GM21526 (cell line): Measurements from ENCODE around the gene UQCRC1.

Experiments
- ATAC-seq: cut with Tn5 transposase; IDR thresholded peaks from one replicate; pipeline ENCODE4 v1.9.1; 2021; ENCODE audit warnings: moderate library complexity; ENCODE audit not compliant: unreplicated experiment, low FRiP score

Gene UQCRC1

DNA sequence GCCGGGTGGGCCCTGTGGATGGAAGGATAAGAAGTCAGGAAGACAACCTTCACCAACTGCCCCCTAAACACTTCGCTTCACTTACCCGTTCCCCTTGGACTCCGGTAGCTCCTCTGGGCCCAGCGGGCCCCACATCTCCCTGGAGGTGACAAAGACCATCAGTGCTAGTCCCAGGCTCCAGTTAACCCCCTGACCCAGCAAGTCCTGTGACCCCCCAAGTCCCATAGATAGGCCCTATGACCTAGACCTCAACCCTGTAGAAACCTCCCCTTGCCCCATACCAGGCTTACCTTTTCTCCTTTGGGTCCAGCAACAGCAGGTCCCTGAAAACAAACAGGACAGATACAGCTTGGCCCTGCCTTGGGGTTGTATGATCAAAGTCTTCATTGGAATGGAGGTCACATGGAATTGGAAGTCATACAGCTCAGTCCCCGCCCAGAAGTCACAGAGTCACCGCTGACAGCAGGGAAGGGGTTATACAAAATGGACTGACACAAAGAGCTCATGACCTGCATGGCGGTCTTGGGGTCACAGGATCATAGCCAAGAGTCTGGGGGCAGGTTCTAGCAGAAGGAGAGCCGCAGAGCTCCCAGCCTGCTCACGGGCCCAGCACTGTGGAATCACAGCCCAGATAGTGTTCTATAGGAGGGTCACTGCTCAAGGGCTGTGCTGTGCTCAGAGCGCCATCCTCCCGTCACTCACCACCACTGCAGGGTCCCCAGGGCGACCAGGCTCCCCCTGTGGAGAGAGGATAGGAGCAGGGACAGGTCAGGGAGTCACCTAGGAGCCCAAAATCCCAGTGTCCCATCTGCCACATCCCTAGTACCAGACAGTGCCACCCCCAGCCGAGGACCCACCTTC lies 27.6 kb downstream of the UQCRC1 start:
- no peak for ATAC-seq

DNA sequence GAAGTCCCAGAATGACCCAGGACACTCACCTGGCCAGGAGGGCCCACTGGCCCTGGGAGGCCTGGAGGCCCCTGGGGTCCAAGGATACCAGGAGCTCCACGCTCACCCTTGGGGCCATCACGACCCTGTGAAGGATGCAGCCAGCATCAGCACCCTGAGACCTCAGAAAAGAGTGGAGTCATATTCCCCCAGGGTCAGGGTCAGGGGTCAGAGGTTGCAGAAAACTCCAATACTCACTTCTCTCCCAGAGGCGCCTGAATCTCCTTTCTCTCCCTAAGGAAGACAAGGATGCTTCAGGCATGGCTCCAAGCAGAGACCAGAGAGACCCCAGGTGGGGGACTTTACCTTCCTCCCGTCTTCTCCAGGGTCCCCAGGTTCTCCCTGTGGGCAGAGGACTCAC lies 32.8 kb downstream of the UQCRC1 start:
- no peak for ATAC-seq

DNA sequence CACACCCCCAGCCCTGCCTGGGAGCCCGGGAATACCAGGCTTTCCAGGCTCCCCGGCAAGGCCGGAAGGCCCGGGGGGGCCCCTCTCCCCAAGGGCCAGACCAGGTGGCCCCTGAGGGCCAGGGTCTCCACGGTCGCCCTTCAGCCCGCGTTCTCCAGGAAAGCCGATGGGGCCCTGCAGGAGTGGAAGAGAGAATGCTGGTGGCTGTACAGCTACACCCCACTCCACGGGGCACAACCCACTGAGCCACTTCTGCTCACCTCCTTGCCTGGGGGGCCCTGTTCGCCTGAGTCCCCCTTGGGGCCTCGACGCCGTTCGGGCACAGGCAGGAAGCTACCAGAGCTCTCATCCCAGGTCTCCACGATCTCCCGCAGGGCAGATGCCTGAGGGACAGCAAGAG lies 34.1 kb downstream of the UQCRC1 start:
- no peak for ATAC-seq

DNA sequence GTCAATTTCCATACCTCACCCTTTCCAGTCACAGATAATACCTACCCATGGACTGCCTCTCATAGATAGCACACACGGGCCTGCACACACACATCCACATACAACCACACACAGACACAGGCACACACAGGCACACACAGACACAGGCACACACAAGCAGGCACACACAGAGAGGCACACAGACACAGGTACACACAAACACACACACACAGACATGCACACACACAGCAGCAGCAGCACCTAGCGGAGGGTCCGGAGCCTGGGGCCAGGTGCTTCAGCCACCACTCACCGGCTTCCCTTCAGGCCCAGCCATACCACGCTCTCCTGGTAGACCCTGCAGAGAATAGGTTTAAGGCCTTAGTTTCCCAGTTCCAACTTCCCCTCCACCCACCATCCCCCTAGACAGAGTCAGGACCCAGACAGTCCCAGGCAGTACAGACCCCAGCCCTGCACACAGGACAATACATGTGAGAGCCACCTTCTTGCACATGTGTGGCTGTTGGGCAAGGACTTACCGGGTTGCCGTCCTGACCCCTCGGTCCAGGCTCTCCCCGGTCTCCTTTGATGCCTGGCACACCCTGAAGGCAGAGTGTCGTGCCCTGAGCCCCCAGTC lies 35.4 kb downstream of the UQCRC1 start:
- ATAC-seq: no peak

DNA sequence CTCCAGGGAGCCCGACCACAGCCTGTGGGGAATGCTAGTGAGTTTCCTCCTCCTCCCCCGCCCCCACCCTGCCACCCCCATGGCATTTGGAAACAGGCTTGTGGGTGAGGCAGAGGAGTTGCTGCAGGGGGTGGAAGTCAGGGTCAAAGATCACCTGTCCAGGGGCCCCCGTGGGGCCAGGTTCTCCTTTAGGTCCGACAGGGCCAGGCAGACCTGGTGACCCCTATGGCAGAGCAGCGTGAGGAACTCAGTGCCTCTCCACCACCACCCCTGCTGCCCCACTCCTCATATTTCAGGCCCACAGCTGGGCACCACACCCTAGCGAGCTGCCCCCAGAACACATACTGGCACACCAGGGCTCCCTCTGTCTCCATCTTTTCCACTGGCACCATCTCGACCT lies 36.9 kb downstream of the UQCRC1 start:
- ATAC-seq: no peak

DNA sequence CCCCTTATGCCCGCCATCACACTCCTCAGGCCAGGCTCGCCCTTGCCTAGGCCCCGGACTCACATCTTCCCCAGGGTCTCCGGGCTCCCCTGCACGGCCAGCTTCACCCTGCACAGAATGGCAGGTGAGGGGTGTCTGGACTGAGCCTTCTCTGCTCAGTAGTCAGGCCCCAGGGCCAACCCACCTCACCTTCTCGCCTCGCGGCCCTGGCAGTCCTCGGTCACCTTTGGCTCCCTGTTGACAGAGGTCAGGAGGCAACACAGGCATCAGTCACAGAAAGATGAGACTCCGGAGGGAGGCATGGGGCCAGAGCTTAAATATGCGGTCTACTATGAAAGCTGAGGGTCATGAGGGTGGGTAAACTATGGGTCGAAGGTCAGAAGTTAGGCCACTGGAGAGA lies 37.5 kb downstream of the UQCRC1 start:
- ATAC-seq: no peak

DNA sequence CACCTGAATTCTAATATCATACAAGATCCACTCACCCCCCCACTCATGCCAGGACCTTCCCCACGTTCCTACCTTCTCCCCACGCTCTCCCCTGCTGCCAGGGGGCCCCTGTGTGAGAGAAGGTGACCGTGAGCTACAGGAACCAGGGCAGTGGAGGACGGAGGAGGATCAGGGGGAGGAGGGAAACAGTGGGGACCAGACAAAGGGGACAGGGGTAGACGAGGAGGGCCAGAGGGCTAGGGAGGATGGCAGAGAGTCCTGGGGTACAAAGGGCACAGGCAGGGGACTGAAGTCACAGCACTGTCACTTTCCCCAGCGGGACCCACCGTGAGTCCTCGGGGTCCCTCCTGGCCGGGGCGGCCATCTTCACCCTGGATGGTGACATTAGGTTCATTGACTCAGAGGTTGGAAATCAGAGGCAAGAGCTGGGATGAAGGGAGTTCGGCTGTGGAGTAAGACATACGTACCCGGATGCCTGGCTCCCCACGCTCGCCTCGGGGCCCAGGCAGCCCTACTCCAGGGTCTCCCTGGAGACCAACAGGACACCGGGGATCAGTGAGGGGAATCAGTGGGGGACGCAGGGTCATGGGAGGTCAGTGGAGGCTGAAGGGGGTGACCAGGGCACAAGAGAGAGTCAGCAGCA lies 39.5 kb downstream of the UQCRC1 start:
- ATAC-seq: no peak

DNA sequence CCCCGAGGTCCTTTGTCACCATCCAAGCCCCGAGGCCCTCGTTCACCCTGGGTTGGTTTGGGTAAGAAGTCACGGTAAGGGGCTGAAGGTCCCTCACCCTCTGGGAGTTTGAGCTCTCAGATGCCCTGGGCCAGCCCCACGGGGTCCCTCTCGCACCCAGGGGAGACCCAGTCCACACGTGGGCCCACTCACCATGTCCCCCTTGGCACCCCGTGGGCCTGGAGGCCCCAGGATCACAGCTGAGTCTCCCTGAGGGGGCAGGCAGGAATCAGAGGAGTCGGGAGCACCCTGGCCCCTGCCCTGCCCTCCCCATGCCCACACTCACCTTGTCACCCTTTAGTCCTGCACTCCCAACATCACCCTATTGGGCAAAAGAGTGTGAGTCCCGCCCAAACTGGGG lies 40.0 kb downstream of the UQCRC1 start:
- no peak for ATAC-seq

DNA sequence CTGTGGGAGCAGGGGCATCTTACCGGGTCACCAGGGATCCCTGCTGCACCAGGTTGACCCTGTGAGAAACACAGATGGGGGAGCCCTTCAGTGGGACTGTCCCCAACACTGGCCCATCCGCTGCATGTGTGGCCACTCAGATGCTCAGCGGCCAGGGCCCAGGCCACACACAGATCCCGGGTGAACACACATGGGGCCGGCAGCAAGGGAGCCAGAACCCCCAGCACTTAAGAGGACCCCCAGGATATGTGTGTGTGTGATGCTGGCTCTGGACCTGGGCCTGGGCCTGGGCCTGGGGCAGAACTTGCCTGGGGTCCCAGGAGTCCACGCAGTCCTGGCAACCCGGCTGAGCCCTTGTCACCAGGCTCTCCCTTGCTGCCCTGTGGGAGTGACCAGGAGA lies 41.0 kb downstream of the UQCRC1 start:
- no peak for ATAC-seq

DNA sequence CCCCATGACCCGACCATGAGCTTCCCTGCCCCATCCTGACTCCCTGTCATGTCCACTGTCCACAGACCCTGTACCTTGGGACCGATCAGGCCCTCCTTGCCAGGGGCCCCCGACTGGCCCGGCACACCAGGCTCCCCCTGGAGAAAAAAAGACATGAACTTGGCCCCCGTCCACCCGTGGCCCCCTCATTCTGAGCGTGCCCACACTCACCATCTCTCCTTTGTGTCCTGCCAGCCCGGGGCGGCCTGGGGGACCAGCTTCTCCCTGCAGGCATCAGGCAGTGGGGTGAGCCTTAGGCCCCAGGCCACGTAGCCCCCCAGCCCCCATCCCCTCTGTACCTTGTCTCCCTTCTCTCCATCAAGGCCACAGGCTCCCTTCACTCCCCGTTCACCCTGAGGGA lies 41.9 kb downstream of the UQCRC1 start:
- ATAC-seq: no peak

DNA sequence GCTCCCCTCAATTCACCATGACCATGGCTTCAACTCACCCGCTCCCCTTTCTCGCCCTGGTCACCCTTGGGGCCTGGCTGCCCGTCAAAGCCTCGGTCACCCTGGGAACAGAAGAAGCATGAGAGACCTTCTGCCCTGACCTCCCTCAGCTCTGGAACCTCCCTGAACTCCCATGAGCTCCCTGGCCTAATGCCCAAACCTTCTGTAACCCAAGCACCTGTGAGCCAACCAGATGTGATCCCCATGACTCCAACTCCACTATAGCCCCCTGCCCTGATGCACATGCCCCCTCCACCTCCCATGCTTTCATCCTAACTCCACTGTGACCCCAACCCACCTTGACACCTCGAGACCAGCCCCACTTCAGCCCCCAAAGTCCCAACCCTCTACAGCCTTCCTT lies 42.4 kb downstream of the UQCRC1 start:
- no peak for ATAC-seq

DNA sequence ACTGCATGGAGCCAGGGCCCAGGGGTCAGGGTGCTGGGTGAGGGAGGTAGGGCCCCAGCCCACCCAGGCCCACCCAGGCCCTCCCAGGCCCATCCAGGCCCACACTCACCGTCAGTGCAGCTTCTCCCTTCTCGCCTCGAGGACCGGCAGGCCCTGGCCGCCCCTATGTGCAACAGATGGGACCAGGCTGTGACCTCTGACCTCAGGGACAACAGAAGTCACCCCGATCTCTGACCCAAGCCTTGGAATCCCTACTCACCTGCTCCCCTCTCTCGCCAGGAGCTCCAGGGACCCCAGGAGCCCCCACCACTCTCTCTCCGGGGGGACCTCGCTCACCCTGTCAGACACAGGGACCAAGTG lies 43.1 kb downstream of the UQCRC1 start:
- ATAC-seq: no peak

DNA sequence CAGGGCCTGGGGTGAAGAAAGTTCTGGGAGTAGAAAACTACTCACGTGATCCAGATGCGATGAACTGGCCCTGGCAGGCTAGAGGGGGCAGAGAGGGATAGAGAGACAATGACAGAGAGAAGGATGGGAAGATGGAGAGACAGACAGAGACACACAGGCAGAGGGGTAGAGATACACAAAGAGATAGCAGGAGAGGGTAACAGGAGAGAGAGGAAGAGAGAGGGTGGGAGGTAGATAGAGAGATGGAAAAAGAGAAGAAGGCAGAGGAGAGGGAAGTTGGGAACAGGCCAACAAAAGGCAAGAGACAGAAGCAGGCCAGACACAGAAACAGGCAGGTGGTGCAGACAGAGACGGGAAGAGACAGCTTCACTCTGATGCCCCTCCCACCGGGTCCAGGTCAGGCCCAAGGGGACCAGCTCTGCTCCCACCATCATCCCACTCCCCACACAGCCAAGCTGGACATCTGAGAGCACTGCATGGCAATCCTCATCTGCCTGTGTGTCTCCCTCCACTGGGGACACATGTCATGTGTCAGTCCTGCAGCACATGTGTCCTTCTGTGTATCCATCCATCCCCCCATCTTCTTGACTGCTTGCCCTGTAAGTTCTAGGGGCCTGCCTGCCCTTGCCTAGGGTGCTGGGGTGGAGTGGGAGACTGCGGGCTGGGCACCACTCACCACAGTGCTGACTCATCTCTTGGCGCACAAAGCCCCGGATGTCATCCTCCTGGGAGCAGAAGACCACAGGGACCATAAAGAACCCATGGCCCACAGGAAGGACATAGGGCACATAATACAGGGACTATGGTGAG lies 43.6 kb downstream of the UQCRC1 start:
- ATAC-seq: no peak

DNA sequence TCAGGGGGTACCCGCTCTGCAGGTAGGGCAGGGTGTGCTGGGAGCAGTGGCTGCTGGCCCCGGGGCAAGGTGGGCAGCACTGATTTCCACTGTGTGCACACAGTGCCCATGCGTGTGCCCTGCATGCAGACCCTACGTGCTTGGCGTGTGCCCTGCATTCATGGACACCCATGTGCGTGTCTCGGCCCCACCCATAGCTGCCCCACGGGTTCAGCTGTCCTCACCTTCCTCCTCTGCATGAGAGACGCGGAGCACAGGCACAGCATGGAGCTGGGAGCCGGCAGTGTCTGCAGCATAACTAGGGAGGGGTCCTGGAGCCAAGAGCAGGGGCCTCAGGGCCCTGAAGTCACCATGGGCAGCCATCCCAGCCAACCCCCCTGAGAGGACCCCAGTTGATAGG lies 44.3 kb downstream of the UQCRC1 start:
- no peak for ATAC-seq

DNA sequence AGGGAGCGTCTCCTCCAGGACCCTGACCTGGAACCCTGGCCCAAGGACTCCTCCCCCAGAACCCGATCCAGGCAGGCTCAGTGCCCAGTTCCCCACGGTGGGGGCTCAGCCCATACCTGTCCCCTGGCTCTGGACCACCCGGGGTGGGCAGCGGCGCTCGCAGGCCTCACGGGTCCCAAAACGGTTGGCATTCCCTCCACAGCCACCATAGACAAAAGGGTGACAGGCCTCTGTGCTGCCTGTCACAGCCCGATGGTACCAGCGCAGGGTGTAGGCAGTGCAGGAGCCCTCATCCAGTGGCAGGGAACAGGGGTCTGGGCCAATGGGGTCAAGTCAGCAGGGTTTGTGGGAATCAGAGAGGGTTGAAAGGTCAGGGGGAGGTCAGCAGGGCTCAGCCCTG lies 44.8 kb downstream of the UQCRC1 start:
- no peak for ATAC-seq

DNA sequence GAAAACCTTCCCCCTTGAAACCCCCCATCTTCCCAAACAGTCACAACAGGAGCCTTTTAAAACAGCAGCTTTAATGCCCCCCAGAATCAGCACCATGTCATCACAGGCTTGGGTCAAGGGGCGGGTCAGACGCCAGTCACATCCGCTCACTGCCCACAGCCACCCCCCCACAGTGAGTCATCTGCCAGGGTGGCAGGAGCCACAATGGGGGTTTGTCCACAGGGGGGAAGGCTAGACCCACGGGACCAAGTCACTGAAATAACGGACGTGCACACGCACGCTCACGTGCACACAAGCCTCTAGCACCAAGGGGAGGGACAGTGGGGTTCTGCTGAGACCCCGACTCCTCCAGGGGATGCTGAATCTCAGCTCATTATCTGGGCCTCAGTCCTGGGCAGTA lies 45.4 kb downstream of the UQCRC1 start:
- ATAC-seq: no peak

DNA sequence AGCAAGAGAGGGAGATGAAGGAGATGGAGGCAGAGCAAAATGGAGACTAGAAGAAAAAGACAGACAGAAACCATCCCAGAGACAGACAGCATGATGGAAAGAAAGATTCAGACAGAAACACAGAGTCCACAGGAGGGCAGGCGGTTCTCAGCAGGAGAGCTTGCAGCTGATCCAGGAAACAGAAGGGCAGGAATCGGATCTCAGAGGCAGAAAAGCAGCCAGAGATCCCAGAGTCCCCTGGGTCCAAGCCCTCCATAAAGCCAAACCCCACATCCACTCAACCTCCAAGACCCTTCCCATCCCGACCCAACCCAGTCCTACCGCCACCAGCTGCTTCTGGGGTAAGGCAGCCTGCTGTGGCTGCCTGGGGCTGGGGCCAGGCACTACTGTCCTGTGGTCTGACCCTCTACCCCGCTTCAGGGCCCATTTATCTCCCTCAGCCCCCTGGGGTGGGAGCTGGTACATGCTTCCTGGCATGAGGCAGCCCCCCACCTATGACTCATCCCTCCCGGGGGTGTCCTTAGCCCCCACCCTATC lies 46.0 kb downstream of the UQCRC1 start, which contains the start of gene UCN2:
Gene UCN2, minus strand, starts transcription at position 400 of the 537 bp plus-strand sequence. CDS start 657 bp downstream, outside the sequence.
- ATAC-seq: no peak

DNA sequence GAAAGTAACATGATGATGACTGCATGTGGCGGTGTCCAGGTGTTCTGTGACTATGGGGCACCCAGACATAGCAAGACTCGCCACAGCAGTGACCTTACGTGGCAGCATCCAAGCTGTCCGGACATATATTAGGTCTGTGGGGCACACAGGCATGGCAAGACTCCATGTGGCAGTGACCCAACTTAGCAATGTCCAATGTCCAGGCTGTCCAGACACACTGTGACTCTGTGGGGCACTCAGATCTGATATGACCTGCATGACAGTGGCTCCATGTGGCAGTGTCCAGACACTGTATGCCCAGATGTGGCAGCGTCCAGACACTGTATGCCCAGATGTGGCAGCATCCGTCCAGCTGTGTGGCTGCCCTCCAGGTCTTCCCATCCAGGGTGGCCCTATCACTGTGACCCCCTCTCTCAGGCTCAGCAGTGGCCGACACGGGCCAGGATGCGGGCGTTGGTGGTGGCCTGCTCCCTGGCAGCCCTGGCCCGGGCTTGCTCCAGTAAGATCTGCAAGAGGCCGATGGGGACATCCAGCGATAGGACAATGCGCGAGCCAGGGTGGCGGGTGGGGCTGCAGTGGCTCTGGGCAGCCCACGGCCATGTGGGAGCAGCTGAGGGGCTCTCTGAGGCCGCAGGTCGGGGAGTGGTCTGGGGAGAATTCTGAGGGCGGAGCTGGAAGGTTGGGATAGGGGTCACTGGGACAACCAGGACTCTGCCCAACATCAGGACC lies 46.9 kb downstream of the UQCRC1 start:
- no peak for ATAC-seq

DNA sequence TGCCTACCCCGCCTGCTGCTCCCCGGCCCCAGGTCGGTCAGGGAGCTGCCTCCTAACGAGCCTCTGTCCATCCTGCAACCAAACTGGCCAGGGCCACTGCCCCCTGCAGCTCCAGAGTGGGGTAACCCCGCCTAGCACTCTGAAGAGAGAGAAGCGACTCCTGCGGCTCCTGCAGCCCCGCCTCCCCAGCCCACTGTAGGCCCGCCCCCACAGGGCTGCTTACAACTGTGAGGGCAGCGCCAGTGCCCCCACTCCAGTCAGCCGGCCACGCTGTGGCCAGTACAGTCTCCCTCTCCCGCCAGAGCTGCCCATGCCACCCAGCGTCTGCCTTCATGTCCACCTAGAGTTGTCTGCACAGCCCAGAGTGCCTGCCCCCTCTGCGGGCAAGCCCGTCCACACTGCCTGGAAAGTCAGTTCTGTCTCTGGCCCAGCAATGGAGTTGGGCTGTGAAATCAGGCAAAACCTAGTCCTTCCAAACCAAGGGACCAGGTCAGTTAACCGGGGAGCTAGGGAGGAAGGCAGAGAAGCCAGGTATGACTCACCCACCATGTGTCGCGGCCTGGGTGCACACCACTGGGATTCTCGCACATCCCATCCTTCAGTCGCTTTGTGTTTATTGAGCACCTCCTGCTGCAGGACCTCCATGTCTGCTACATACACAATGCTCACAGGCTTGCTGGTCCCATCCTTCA lies 48.3 kb downstream of the UQCRC1 start:
- ATAC-seq: no peak
